Body of pancreas (tissue), 4 donors: ENCODE results near the gene SLC37A4.
"Not testable (repeated sequence)": the region's sequence is repeated elsewhere in the genome, so short reads cannot be mapped to it uniquely, and the experiment has no call there.

Source experiments
- POLR2A ChIP-seq, 3 donors: fragments of 450-650 bp; IDR thresholded peaks; one replicate each; pipeline ENCODE4 v1.6.1; 2016; ENCODE audit warnings: antibody characterized with exemption in 3 of 3, mild to moderate bottlenecking in 2 of 3
- TF ChIP-seq, protein P1 (sequence below), 7 experiments: fragments of 450-650 bp in 4 of 7; fragments of 200-600 bp in 3 of 7; sonication (generic) in 3 of 7; IDR thresholded peaks; one replicate each; pipeline ENCODE4 v1.5.1; 2016 to 2019; ENCODE audit warnings: antibody characterized with exemption in 7 of 7

GRCh38 chr11:118984337-118984736, 46.3 kb downstream of the SLC37A4 start:
- TF ChIP-seq, protein P1, sequence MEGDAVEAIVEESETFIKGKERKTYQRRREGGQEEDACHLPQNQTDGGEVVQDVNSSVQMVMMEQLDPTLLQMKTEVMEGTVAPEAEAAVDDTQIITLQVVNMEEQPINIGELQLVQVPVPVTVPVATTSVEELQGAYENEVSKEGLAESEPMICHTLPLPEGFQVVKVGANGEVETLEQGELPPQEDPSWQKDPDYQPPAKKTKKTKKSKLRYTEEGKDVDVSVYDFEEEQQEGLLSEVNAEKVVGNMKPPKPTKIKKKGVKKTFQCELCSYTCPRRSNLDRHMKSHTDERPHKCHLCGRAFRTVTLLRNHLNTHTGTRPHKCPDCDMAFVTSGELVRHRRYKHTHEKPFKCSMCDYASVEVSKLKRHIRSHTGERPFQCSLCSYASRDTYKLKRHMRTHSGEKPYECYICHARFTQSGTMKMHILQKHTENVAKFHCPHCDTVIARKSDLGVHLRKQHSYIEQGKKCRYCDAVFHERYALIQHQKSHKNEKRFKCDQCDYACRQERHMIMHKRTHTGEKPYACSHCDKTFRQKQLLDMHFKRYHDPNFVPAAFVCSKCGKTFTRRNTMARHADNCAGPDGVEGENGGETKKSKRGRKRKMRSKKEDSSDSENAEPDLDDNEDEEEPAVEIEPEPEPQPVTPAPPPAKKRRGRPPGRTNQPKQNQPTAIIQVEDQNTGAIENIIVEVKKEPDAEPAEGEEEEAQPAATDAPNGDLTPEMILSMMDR (IDR thresholded peaks at IDR 0.05) = not testable (repeated sequence)
- TF ChIP-seq POLR2A (IDR thresholded peaks at IDR 0.05) = not testable (repeated sequence)
